MCF 10A (cell line): ENCODE measurements around the gene IFFO2. TPM values are rescaled to one million over a fixed set of nuclear protein-coding genes. Genes with fewer than 3 reads are reported as not detected.

Experiments
- BruUV-seq: library from RNA; stranded (reverse); fragments of 400-500 nt; replicated peaks from 2 replicates; lab custom pipeline; 2021; lab: Mats Ljungman, UMichigan
- CTCF ChIA-PET: fragments of 300-600 bp; sonication (Branson Sonifier 250); formaldehyde crosslinking; extraction: SDS; loops from one replicate; lab custom pipeline; 2021; ENCODE audit warnings: antibody characterized with exemption, inconsistent platforms; lab: Yijun Ruan, JAX
- POLR2A ChIA-PET: fragments of 300-600, 350-650 bp; sonication (Branson Sonifier 250); formaldehyde crosslinking; extraction: SDS; loops from one replicate; lab custom pipeline; 2020; ENCODE audit warnings: antibody characterized with exemption, inconsistent platforms; lab: Yijun Ruan, JAX
- DNase-seq: peaks from one replicate; pipeline ENCODE4 v3.0.0-alpha.2; 2018; ENCODE audit not compliant: unreplicated experiment
- H3K27ac Mint-ChIP-seq: one replicate; pipeline ENCODE4 v1.8.0; 2022; ENCODE audit warnings: mild to moderate bottlenecking, low read depth, mixed read lengths; ENCODE audit not compliant: unreplicated experiment
- H3K27me3 Mint-ChIP-seq: one replicate; pipeline ENCODE4 v1.8.0; 2022; ENCODE audit warnings: mixed read lengths; ENCODE audit not compliant: insufficient read depth, unreplicated experiment
- H3K36me3 Mint-ChIP-seq: one replicate; pipeline ENCODE4 v1.8.0; 2022; ENCODE audit warnings: mild to moderate bottlenecking, moderate library complexity, mixed read lengths; ENCODE audit not compliant: insufficient read depth, unreplicated experiment
- H3K4me1 Mint-ChIP-seq: one replicate; pipeline ENCODE4 v1.8.0; 2022; ENCODE audit warnings: mixed read lengths; ENCODE audit not compliant: insufficient read depth, unreplicated experiment
- H3K4me3 Mint-ChIP-seq: one replicate; pipeline ENCODE4 v1.8.0; 2022; ENCODE audit warnings: mild to moderate bottlenecking, moderate library complexity, mixed read lengths; ENCODE audit not compliant: unreplicated experiment
- H3K9me3 Mint-ChIP-seq: one replicate; pipeline ENCODE4 v1.8.0; 2022; ENCODE audit warnings: mixed read lengths; ENCODE audit not compliant: unreplicated experiment
- CTCF ChIP-seq: fragments of 200-600 bp; IDR thresholded peaks from one replicate; pipeline ENCODE4 v1.8.0; 2022; ENCODE audit warnings: antibody characterized with exemption, mild to moderate bottlenecking; ENCODE audit not compliant: unreplicated experiment
- intact Hi-C: fragments of 100-400 bp; cut with micrococcal nuclease; formaldehyde crosslinking; loops from 2 replicates; pipeline ENCODE4 v1.14.1; 2022
- total RNA-seq: library from RNA; stranded (reverse); gene quantifications from 2 replicates; pipeline ENCODE4 v1.2.3, GENCODE V29; 2022

Gene IFFO2
- total RNA-seq, 1 experiment from 2014 or later = 21.0 TPM

- ChIA-PET POLR2A (interaction anchor here (1.0 to 5.8 kb wide), 5 partner anchors 11 to 136 kb away, joined by 3 to 30 read pairs (median 6); partner anchors contain the start of gene ALDH4A1), CTCF (interaction anchor here (0.5 to 1.8 kb wide), 3 partner anchors 11 to 931 kb away, joined by 3 to 7 read pairs (median 4); partner anchors contain the start of gene OTUD3)
- no peak for DNase-seq
- TF ChIP-seq CTCF = no peak
- intact Hi-C loops = loop anchor here (5.0 kb wide), 1 partner anchor 146 kb away; no protein-coding TSS in a partner anchor
- Mint-ChIP-seq H3K27me3 (no peaks in the 10 kb centered on the region), H3K36me3 (peaks cover 18% of the 10 kb centered on the region), H3K4me1 (peaks cover 56% of the 10 kb centered on the region), H3K9me3 (no peaks in the 10 kb centered on the region), H3K4me3 (no peak overlapping the region), H3K27ac (no peak overlapping the region)
- BruUV-seq = no TSS peak
Measured at GRCh38 chr1:18951416-18951815, 5.1 kb downstream of the IFFO2 start.

GRCh38 chr1:18950401-18951026 lies 6.0 kb downstream of the IFFO2 start:
- no peak for DNase-seq
- CTCF ChIA-PET = interaction anchor here (0.6 to 1.8 kb wide), 4 partner anchors 22 to 45 kb away, joined by 3 to 7 read pairs (median 3); no protein-coding TSS in a partner anchor

GRCh38 chr1:18949686-18950400 lies 6.6 kb downstream of the IFFO2 start:
- intact Hi-C loops = loop anchor here (2.0 to 5.0 kb wide), 2 partner anchors 27 to 147 kb away; no protein-coding TSS in a partner anchor
- H3K36me3 Mint-ChIP-seq = peaks cover 18% of the 10 kb centered on the region
- H3K9me3 Mint-ChIP-seq = no peaks in the 10 kb centered on the region
- H3K27ac Mint-ChIP-seq = peak overlapping the region; percentile 88
- H3K4me1 Mint-ChIP-seq = peaks cover 59% of the 10 kb centered on the region
- H3K27me3 Mint-ChIP-seq = no peaks in the 10 kb centered on the region
- ChIA-PET CTCF (interaction anchor here (0.6 to 1.8 kb wide), 4 partner anchors 35 to 263 kb away, joined by 3 to 7 read pairs (median 3); no protein-coding TSS in a partner anchor), POLR2A (interaction anchor here (0.7 to 3.4 kb wide), 14 partner anchors 11 to 154 kb away, joined by 3 to 27 read pairs (median 4); no protein-coding TSS in a partner anchor)
- H3K4me3 Mint-ChIP-seq = peak overlapping the region; percentile 64
- no TSS peak for BruUV-seq
- TF ChIP-seq CTCF = no peak
- peak; percentile 48 for DNase-seq

More at GRCh38 chr1:18950401-18951026, 6.0 kb downstream of the IFFO2 start:
- Mint-ChIP-seq H3K4me3 (peak overlapping the region; percentile 64), H3K27me3 (no peaks in the 10 kb centered on the region), H3K27ac (peak overlapping the region; percentile 88), H3K36me3 (peaks cover 18% of the 10 kb centered on the region), H3K4me1 (peaks cover 57% of the 10 kb centered on the region), H3K9me3 (no peaks in the 10 kb centered on the region)
- no peak for TF ChIP-seq CTCF
- intact Hi-C loops = loop anchor here (5.0 kb wide), 1 partner anchor 147 kb away; no protein-coding TSS in a partner anchor
- POLR2A ChIA-PET = interaction anchor here (0.6 to 5.8 kb wide), 16 partner anchors 12 to 146 kb away, joined by 3 to 30 read pairs (median 4); partner anchors contain the start of gene ALDH4A1
- BruUV-seq = no TSS peak
